Uterus (tissue), 4 donors: Measurements from ENCODE around the gene NADK2. TPM values are rescaled to one million over a fixed set of nuclear protein-coding genes. Genes with fewer than 3 reads are reported as not detected.

Experiments used
- DNase-seq, 2 donors: peaks; one replicate each; pipeline ENCODE4 v3.0.0-alpha.2; 2019 to 2020
- H3K27ac ChIP-seq, 2 donors: fragments of 200-600 bp; sonication (generic); 1 replicate in 1 of 2; 2 replicates in 1 of 2; pipeline ENCODE4 v1.5.1; 2016 to 2018
- H3K27me3 ChIP-seq, 2 donors: fragments of 200-600 bp; sonication (generic); one replicate each; pipeline ENCODE4 v1.5.1; 2018 to 2019; ENCODE audit warnings: control low read depth in 1 of 2
- H3K36me3 ChIP-seq, 2 donors: fragments of 200-600 bp; sonication (generic); one replicate each; pipeline ENCODE4 v1.5.1; 2019; ENCODE audit warnings: control low read depth in 1 of 2
- H3K4me1 ChIP-seq, 2 donors: fragments of 200-600 bp; sonication (generic); one replicate each; pipeline ENCODE4 v1.5.1; 2018 to 2019; ENCODE audit warnings: control low read depth in 1 of 2
- H3K4me3 ChIP-seq, 2 donors: fragments of 200-600 bp; sonication (generic); 1 replicate in 1 of 2; 2 replicates in 1 of 2; pipeline ENCODE4 v1.5.1; 2018 to 2019; ENCODE audit warnings: mild to moderate bottlenecking in 1 of 2
- H3K9me3 ChIP-seq, 2 donors: fragments of 200-600 bp; sonication (generic); one replicate each; pipeline ENCODE4 v1.5.1; 2019; ENCODE audit warnings: control low read depth in 1 of 2
- CTCF ChIP-seq, 4 experiments: fragments of 200-600 bp in 2 of 4; fragments of 450-650 bp in 2 of 4; sonication (generic) in 2 of 4; IDR thresholded peaks; one replicate each; pipeline ENCODE4 v1.5.1; 2016 to 2019; ENCODE audit warnings: antibody characterized with exemption in 4 of 4, mild to moderate bottlenecking in 2 of 4, moderate library complexity in 1 of 4
- POLR2A ChIP-seq, 2 donors: fragments of 450-650 bp; IDR thresholded peaks; one replicate each; pipeline ENCODE4 v1.6.1; 2016; ENCODE audit warnings: antibody characterized with exemption in 2 of 2, mild to moderate bottlenecking in 1 of 2, moderate library complexity in 1 of 2
- intact Hi-C: fragments of 100-400 bp; cut with DNase I; formaldehyde crosslinking; loops from one replicate; pipeline ENCODE4 v1.15.1; 2023; ENCODE audit warnings: low total_unique reads
- total RNA-seq, 4 donors: library from RNA; depleted of rRNA in 3 of 4; stranded (reverse); fragments of >200 nt in 3 of 4; gene quantifications; one replicate each; pipeline versions ENCODE4 v1.1.0 to v1.2.4, GENCODE V29; 2014 to 2023
- donor health status: DM: yes; HTN: yes; CAD: no.

Gene NADK2
- total RNA-seq, 4 donors from 2014 or later, result 19.2 to 74.7 (median 24.9) TPM

GRCh38 chr5:36174119-36174518 is 67.6 kb downstream of the NADK2 start:
- Histone ChIP-seq H3K36me3 (no peaks in the 10 kb centered on the region), H3K9me3 (no peaks in the 10 kb centered on the region), H3K27me3 (no peaks in the 10 kb centered on the region), H3K4me1 (no peaks in the 10 kb centered on the region), H3K4me3 (no peak overlapping the region), H3K27ac (no peak overlapping the region)
- no peak for DNase-seq
- intact Hi-C loops, result no loop called here
- TF ChIP-seq CTCF (IDR thresholded peaks at IDR 0.05) (no peak), POLR2A (IDR thresholded peaks at IDR 0.05) (no peak)

- H3K27me3 ChIP-seq, result no peaks in the 10 kb centered on the region
- H3K36me3 ChIP-seq, result no peaks in the 10 kb centered on the region
- H3K4me3 ChIP-seq, result no peak overlapping the region
- no peak for DNase-seq
- H3K4me1 ChIP-seq, result no peaks in the 10 kb centered on the region
- no peaks in the 10 kb centered on the region for H3K9me3 ChIP-seq
- intact Hi-C loops, result no loop called here
- no peak for TF ChIP-seq CTCF (IDR thresholded peaks at IDR 0.05)
- TF ChIP-seq POLR2A (IDR thresholded peaks at IDR 0.05), result no peak
- no peak overlapping the region for H3K27ac ChIP-seq
Measured at GRCh38 chr5:36173426-36173825, 68.3 kb downstream of the NADK2 start.

GRCh38 chr5:36172599-36172998 is 69.1 kb downstream of the NADK2 start:
- Histone ChIP-seq H3K9me3 (no peaks in the 10 kb centered on the region), H3K4me1 (no peaks in the 10 kb centered on the region), H3K36me3 (no peaks in the 10 kb centered on the region), H3K27me3 (no peaks in the 10 kb centered on the region), H3K27ac (no peak overlapping the region), H3K4me3 (no peak overlapping the region)
- intact Hi-C loops, result no loop called here
- no peak for DNase-seq
- TF ChIP-seq POLR2A (IDR thresholded peaks at IDR 0.05) (no peak), CTCF (IDR thresholded peaks at IDR 0.05) (no peak)

GRCh38 chr5:36170832-36171424 is 70.8 kb downstream of the NADK2 start:
- intact Hi-C loops, result no loop called here
- Histone ChIP-seq H3K9me3 (no peaks in the 10 kb centered on the region), H3K27ac (no peak overlapping the region), H3K4me3 (no peak overlapping the region), H3K4me1 (no peaks in the 10 kb centered on the region), H3K27me3 (no peaks in the 10 kb centered on the region), H3K36me3 (no peaks in the 10 kb centered on the region)
- TF ChIP-seq POLR2A (IDR thresholded peaks at IDR 0.05) (no peak), CTCF (IDR thresholded peaks at IDR 0.05) (no peak)
- no peak for DNase-seq

- intact Hi-C loops, result no loop called here
- no peak for DNase-seq
- H3K9me3 ChIP-seq, result no peaks in the 10 kb centered on the region
- no peaks in the 10 kb centered on the region for H3K4me1 ChIP-seq
- no peak overlapping the region for H3K27ac ChIP-seq
- no peak overlapping the region for H3K4me3 ChIP-seq
- no peak for TF ChIP-seq POLR2A (IDR thresholded peaks at IDR 0.05)
- TF ChIP-seq CTCF (IDR thresholded peaks at IDR 0.05), result no peak
- no peaks in the 10 kb centered on the region for H3K36me3 ChIP-seq
- H3K27me3 ChIP-seq, result no peaks in the 10 kb centered on the region
Measured at GRCh38 chr5:36168737-36169136, 73.0 kb downstream of the NADK2 start.
